HL-60 (cell line): ENCODE data around the gene PSME3.

Experiments
- DNase-seq, 2 experiments: peaks; one replicate each; pipeline ENCODE4 v3.0.0-alpha.2; 2010 to 2020; ENCODE audit warnings: low read depth in 1 of 2, low spot score in 1 of 2
- H3K27ac ChIP-seq: fragments of 250-450 bp; sonication (Bioruptor Pico); replicated peaks from 2 replicates; pipeline ENCODE4 v1.5.1; 2020; ENCODE audit warnings: mild to moderate bottlenecking, moderate library complexity
- H3K27me3 ChIP-seq: fragments of 250-450 bp; sonication (Bioruptor Pico); 2 replicates; pipeline ENCODE4 v1.5.1; 2021; ENCODE audit warnings: mild to moderate bottlenecking, moderate library complexity; ENCODE audit not compliant: insufficient read depth, poor library complexity, severe bottlenecking
- H3K4me3 ChIP-seq: replicated peaks from 2 replicates; pipeline ENCODE4 v1.5.1; 2011; ENCODE audit warnings: mild to moderate bottlenecking, control low read depth, low read length; ENCODE audit not compliant: insufficient read depth
- GABPA ChIP-seq: IDR thresholded peaks from 2 replicates; pipeline ENCODE4 v1.6.1; 2012; ENCODE audit warnings: low read depth
- POLR2AphosphoS5 ChIP-seq: IDR thresholded peaks from 2 replicates; pipeline ENCODE4 v1.6.1; 2012; ENCODE audit warnings: low read depth
- SPI1 ChIP-seq: IDR thresholded peaks from 2 replicates; pipeline ENCODE4 v1.6.1; 2012; ENCODE audit warnings: low read depth, mild to moderate bottlenecking, borderline replicate concordance
- long read RNA-seq: library from polyadenylated mRNA; unstranded; transcript quantifications from one replicate; pipeline ENCODE4 v2.0.0, GENCODE V29; 2020
- TF ChIP-seq, protein P1 (sequence below): IDR thresholded peaks from one replicate; pipeline ENCODE4 v1.5.1; 2011; ENCODE audit warnings: low read length, control low read depth, inconsistent platforms; ENCODE audit not compliant: insufficient read depth
- TF ChIP-seq, protein P2 (sequence below): IDR thresholded peaks from 2 replicates; pipeline ENCODE4 v1.6.1; 2012; ENCODE audit warnings: low read depth; ENCODE audit not compliant: insufficient replicate concordance

The PSME3 gene, protein sequence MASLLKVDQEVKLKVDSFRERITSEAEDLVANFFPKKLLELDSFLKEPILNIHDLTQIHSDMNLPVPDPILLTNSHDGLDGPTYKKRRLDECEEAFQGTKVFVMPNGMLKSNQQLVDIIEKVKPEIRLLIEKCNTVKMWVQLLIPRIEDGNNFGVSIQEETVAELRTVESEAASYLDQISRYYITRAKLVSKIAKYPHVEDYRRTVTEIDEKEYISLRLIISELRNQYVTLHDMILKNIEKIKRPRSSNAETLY
- long read RNA-seq, transcript PSME3-210 (11 exons, 998 nt) = major isoform, 298 of 324 reads
- long read RNA-seq, partial matches to known transcripts = 9 of 324 reads
- long read RNA-seq, other reads (novel, unspliced or antisense) = 14 of 324 reads

DNA sequence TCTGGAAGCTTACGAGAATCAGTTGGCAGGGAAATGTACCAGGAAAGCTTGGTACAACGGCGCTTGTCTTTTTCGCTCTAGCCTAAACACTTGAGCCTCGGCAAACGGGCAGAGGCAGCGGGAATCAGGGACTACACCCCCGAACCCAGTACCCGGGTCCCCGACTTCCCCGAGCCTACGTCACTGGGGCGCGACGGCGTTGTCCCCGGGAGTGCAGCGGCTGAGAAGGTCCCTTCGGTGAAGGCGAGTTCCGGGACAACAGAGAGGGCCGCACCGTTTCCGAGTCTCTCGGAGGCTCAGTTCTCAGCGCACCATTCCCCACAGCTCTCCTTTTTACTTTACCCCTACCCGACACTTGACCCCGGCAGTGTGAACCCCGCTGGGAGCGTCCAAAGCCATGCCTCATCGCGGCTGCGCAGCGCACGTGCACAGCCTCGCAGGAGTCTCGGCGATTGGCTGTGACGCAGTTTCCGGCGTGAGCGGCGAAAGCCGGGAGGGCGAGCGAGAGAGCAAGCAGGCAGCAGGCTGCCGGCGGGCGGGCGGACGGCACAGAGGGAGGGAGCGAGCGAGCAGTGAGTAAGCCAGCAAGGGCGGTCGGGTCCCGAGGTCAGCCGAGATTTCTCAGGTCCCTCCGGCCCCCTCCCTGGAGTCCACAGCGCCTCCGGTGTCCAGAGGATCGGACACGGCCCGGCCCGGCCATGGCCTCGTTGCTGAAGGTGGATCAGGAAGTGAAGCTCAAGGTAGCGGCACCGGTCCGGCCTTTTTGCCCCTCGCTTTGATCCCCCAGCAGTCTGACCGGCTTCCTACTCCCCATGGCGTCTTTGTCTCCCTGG, at the start of gene PSME3:
Gene PSME3, plus strand, starts transcription at position 464 of the 833 bp plus-strand sequence. Its CDS starts 235 bp downstream, at position 699.
- peak within 1 kb of the TSS; percentile 98 for H3K4me3 ChIP-seq

DNA sequence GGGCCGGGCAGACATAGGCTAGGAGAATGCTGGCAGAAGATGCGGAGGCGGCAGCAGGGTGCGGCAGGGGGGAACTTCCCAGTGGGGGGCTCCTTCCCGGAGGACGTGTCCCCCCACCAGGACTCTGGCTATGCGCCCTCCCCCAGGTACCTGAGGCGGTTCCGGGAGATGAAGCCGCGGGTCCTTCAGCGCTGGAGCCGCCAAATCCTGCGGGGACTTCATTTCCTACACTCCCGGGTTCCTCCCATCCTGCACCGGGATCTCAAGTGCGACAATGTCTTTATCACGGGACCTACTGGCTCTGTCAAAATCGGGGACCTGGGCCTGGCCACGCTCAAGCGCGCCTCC, 49.4 kb upstream of the PSME3 start:
- no peak for TF ChIP-seq GABPA
- no peak for TF ChIP-seq POLR2AphosphoS5
- TF ChIP-seq, protein P1, sequence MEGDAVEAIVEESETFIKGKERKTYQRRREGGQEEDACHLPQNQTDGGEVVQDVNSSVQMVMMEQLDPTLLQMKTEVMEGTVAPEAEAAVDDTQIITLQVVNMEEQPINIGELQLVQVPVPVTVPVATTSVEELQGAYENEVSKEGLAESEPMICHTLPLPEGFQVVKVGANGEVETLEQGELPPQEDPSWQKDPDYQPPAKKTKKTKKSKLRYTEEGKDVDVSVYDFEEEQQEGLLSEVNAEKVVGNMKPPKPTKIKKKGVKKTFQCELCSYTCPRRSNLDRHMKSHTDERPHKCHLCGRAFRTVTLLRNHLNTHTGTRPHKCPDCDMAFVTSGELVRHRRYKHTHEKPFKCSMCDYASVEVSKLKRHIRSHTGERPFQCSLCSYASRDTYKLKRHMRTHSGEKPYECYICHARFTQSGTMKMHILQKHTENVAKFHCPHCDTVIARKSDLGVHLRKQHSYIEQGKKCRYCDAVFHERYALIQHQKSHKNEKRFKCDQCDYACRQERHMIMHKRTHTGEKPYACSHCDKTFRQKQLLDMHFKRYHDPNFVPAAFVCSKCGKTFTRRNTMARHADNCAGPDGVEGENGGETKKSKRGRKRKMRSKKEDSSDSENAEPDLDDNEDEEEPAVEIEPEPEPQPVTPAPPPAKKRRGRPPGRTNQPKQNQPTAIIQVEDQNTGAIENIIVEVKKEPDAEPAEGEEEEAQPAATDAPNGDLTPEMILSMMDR = no peak
- TF ChIP-seq SPI1 = no peak
- TF ChIP-seq, protein P2, sequence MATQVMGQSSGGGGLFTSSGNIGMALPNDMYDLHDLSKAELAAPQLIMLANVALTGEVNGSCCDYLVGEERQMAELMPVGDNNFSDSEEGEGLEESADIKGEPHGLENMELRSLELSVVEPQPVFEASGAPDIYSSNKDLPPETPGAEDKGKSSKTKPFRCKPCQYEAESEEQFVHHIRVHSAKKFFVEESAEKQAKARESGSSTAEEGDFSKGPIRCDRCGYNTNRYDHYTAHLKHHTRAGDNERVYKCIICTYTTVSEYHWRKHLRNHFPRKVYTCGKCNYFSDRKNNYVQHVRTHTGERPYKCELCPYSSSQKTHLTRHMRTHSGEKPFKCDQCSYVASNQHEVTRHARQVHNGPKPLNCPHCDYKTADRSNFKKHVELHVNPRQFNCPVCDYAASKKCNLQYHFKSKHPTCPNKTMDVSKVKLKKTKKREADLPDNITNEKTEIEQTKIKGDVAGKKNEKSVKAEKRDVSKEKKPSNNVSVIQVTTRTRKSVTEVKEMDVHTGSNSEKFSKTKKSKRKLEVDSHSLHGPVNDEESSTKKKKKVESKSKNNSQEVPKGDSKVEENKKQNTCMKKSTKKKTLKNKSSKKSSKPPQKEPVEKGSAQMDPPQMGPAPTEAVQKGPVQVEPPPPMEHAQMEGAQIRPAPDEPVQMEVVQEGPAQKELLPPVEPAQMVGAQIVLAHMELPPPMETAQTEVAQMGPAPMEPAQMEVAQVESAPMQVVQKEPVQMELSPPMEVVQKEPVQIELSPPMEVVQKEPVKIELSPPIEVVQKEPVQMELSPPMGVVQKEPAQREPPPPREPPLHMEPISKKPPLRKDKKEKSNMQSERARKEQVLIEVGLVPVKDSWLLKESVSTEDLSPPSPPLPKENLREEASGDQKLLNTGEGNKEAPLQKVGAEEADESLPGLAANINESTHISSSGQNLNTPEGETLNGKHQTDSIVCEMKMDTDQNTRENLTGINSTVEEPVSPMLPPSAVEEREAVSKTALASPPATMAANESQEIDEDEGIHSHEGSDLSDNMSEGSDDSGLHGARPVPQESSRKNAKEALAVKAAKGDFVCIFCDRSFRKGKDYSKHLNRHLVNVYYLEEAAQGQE = no peak
- DNase-seq = no peak

More for the DNA sequence above, at the start of gene PSME3:
- peak; percentile 77 to 93 for DNase-seq
- Histone ChIP-seq H3K27ac (peak within 1 kb of the TSS; percentile 90), H3K27me3 (no peaks in the 10 kb centered on the region)
- TF ChIP-seq GABPA (peak; percentile 88), SPI1 (no peak; the same call in 1 of the 2 replicates), POLR2AphosphoS5 (peak; percentile 95)
- TF ChIP-seq, protein P1 = no peak
- TF ChIP-seq, protein P2 = peak; percentile 30

DNA sequence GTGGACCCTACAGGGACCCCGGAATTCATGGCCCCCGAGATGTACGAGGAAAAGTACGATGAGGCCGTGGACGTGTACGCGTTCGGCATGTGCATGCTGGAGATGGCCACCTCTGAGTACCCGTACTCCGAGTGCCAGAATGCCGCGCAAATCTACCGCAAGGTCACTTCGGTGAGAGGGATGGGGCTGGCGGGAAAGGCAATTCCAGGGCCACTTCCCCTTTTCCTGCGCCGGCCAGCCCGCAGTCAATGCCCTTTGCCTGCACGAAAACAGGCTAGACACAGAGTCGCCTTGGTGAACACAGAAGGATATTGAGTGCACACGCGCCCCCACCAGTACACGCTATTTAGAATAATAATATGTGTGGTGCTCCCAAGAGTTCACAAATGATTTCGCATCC, 48.8 kb upstream of the PSME3 start:
- no peak overlapping the region for H3K27ac ChIP-seq
- DNase-seq = peak in 1 of 2 experiments; percentile 36
- no peak overlapping the region for H3K4me3 ChIP-seq
- TF ChIP-seq SPI1 = peak; percentile 92
- TF ChIP-seq, protein P1 = no peak
- peaks cover 51% of the 10 kb centered on the region for H3K27me3 ChIP-seq

More for the DNA sequence above, 49.4 kb upstream of the PSME3 start:
- Histone ChIP-seq H3K27me3 (peaks cover 51% of the 10 kb centered on the region), H3K4me3 (no peak overlapping the region), H3K27ac (no peak overlapping the region)
